ENCODE data around the gene MAMDC2. TPM values are rescaled to one million over a fixed set of nuclear protein-coding genes. Genes with fewer than 3 reads are reported as not detected.

Gene MAMDC2
- total RNA-seq, 1 experiment from 2014 or later = 2.7 TPM

DNA sequence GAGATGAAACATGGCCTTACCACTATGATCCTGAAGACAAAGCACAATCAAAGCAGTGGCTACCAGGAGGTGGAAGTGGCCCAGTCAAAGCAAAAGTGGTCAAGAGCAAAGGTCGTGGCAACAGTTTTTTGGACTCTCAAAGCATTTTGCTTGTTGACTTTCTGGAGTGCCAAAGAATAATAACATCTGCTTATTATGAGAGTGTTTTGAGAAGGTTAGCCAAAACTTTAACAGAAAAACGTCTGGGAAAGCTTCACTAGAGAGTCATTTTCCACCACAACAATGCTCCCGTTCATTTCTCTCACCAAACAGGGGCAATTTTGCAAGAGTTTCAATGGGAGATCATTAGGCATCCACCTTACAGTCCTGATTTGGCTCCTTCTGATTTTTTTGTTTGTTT, 33.6 kb upstream of the MAMDC2 start:
- Histone ChIP-seq H3K79me2 (ENCODE audit: low read depth) (no peaks in the 10 kb centered on the region), H3K9me2 (ENCODE audit: insufficient read depth) (no peaks in the 10 kb centered on the region; the same call in 1 of the 2 replicates), H3K36me3 (ENCODE audit: low read depth) (no peaks in the 10 kb centered on the region), H3F3A (ENCODE audit: insufficient read depth, low read depth) (peaks cover 19% of the 10 kb centered on the region), H3K27ac (no peak overlapping the region), H3K27me3 (ENCODE audit: insufficient read depth, low read depth) (no peaks in the 10 kb centered on the region), H3K4me2 (no peak overlapping the region), H4K20me1 (ENCODE audit: insufficient read depth) (no peaks in the 10 kb centered on the region), H3K9me3 (ENCODE audit: insufficient read depth, low read depth) (no peaks in the 10 kb centered on the region), H2AFZ (no peak overlapping the region), H3K4me1 (replicated peaks; ENCODE audit: insufficient read depth) (peaks cover 23% of the 10 kb centered on the region), H3K4me3 (no peak overlapping the region)
- BruUV-seq (replicated peaks) = no TSS peak
- CTCF ChIA-PET = no interaction called here
- no peak for DNase-seq
- intact Hi-C loops (cut with micrococcal nuclease; ENCODE audit: unreplicated experiment) = no loop called here
- TF ChIP-seq, protein P1, sequence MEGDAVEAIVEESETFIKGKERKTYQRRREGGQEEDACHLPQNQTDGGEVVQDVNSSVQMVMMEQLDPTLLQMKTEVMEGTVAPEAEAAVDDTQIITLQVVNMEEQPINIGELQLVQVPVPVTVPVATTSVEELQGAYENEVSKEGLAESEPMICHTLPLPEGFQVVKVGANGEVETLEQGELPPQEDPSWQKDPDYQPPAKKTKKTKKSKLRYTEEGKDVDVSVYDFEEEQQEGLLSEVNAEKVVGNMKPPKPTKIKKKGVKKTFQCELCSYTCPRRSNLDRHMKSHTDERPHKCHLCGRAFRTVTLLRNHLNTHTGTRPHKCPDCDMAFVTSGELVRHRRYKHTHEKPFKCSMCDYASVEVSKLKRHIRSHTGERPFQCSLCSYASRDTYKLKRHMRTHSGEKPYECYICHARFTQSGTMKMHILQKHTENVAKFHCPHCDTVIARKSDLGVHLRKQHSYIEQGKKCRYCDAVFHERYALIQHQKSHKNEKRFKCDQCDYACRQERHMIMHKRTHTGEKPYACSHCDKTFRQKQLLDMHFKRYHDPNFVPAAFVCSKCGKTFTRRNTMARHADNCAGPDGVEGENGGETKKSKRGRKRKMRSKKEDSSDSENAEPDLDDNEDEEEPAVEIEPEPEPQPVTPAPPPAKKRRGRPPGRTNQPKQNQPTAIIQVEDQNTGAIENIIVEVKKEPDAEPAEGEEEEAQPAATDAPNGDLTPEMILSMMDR (conservative IDR thresholded peaks at IDR 0.05) = no peak
- POLR2A ChIA-PET (ENCODE audit: unreplicated experiment) = interaction anchor here (0.6 kb wide), 1 partner anchor 91 kb away, joined by 3 read pairs; no protein-coding TSS in a partner anchor

DNA sequence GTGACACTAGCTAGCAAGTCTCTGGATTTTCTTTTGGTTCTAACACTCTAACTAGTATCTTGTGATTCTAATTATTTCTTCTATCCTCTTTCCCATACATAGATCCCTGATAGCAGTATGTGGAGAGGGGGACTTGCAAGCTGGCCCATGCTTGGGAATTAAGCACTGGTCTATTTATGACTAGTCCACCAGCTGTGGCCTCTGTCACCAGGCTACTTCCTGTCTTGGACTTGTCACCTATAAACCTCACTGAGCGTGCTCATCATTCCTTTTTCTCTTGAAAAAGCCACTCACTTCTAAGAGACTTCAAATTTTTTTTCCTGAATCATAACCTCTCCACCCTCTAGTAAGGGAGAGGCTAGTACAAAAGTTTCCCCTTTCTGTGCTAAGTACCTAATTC, 32.3 kb upstream of the MAMDC2 start:
- BruUV-seq (replicated peaks) = no TSS peak
- peaks cover 23% of the 10 kb centered on the region for H3K4me1 ChIP-seq (replicated peaks; ENCODE audit: insufficient read depth)
- H3K9me2 ChIP-seq (ENCODE audit: insufficient read depth) = no peaks in the 10 kb centered on the region; the same call in 1 of the 2 replicates
- ChIA-PET POLR2A (ENCODE audit: unreplicated experiment) (no interaction called here), CTCF (no interaction called here)
- H3K27ac ChIP-seq = no peak overlapping the region
- no peak overlapping the region for H2AFZ ChIP-seq
- H3K9me3 ChIP-seq (ENCODE audit: insufficient read depth, low read depth) = no peaks in the 10 kb centered on the region
- no peak overlapping the region for H3K4me2 ChIP-seq
- H3F3A ChIP-seq (ENCODE audit: insufficient read depth, low read depth) = peaks cover 19% of the 10 kb centered on the region
- no peak for TF ChIP-seq EZH2 (IDR thresholded peaks at IDR 0.05; ENCODE audit: low read depth)
- TF ChIP-seq, protein P1 (conservative IDR thresholded peaks at IDR 0.05) = no peak
- no peak overlapping the region for H3K4me3 ChIP-seq
- no peaks in the 10 kb centered on the region for H3K36me3 ChIP-seq (ENCODE audit: low read depth)
- no peaks in the 10 kb centered on the region for H4K20me1 ChIP-seq (ENCODE audit: insufficient read depth)
- no peaks in the 10 kb centered on the region for H3K79me2 ChIP-seq (ENCODE audit: low read depth)
- intact Hi-C loops (cut with micrococcal nuclease; ENCODE audit: unreplicated experiment) = no loop called here
- no peaks in the 10 kb centered on the region for H3K27me3 ChIP-seq (ENCODE audit: insufficient read depth, low read depth)
- DNase-seq = no peak

DNA sequence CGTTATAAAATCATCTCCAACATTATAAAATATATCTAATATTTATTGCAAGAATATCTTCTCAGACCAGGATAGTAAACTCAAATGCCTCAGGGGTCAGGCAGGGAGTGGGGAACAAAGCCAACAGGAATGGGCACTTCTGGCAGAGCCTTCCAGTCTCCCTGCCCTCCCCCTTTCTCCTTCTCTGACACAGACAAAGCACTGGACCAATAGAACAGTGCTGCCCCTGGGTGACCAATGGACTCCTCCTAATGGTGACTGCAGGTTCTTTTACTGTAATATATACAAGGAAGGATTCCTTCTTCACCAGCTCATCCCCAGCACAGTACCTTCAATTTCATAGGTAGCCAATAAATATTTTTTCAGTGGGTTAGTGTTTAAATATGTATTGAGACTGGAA, 31.1 kb upstream of the MAMDC2 start:
- BruUV-seq (replicated peaks) = no TSS peak
- DNase-seq = no peak
- CTCF ChIA-PET = interaction anchor here (0.6 kb wide), 1 partner anchor 44 kb away, joined by 13 read pairs; no protein-coding TSS in a partner anchor

More for the DNA sequence above, 31.1 kb upstream of the MAMDC2 start:
- POLR2A ChIA-PET (ENCODE audit: unreplicated experiment) = interaction anchor here (0.6 to 1.1 kb wide), 2 partner anchors 19 to 116 kb away, joined by 3 to 8 read pairs; no protein-coding TSS in a partner anchor
- no peaks in the 10 kb centered on the region for H3K79me2 ChIP-seq (ENCODE audit: low read depth)
- intact Hi-C loops (cut with micrococcal nuclease; ENCODE audit: unreplicated experiment) = no loop called here
- H3K4me3 ChIP-seq = no peak overlapping the region
- no peaks in the 10 kb centered on the region for H4K20me1 ChIP-seq (ENCODE audit: insufficient read depth)
- no peaks in the 10 kb centered on the region for H3K9me3 ChIP-seq (ENCODE audit: insufficient read depth, low read depth)
- peaks cover 23% of the 10 kb centered on the region for H3K4me1 ChIP-seq (replicated peaks; ENCODE audit: insufficient read depth)
- H3F3A ChIP-seq (ENCODE audit: insufficient read depth, low read depth) = peaks cover 19% of the 10 kb centered on the region
- H2AFZ ChIP-seq = no peak overlapping the region
- H3K36me3 ChIP-seq (ENCODE audit: low read depth) = no peaks in the 10 kb centered on the region
- no peaks in the 10 kb centered on the region; the same call in 1 of the 2 replicates for H3K9me2 ChIP-seq (ENCODE audit: insufficient read depth)
- H3K27ac ChIP-seq = no peak overlapping the region
- H3K27me3 ChIP-seq (ENCODE audit: insufficient read depth, low read depth) = no peaks in the 10 kb centered on the region
- no peak overlapping the region for H3K4me2 ChIP-seq
- no peak for TF ChIP-seq EZH2 (IDR thresholded peaks at IDR 0.05; ENCODE audit: low read depth)

All from PC-9 (cell line).